Pons (tissue), 1 donor: ENCODE data around the gene C10orf90.
A peak's percentile ranks its signal among the peaks of the same experiment; 100 is the strongest.

Experiments
- DNase-seq: peaks from one replicate; pipeline ENCODE4 v3.0.0-alpha.2; 2016; ENCODE audit warnings: low spot score

Gene C10orf90

DNA sequence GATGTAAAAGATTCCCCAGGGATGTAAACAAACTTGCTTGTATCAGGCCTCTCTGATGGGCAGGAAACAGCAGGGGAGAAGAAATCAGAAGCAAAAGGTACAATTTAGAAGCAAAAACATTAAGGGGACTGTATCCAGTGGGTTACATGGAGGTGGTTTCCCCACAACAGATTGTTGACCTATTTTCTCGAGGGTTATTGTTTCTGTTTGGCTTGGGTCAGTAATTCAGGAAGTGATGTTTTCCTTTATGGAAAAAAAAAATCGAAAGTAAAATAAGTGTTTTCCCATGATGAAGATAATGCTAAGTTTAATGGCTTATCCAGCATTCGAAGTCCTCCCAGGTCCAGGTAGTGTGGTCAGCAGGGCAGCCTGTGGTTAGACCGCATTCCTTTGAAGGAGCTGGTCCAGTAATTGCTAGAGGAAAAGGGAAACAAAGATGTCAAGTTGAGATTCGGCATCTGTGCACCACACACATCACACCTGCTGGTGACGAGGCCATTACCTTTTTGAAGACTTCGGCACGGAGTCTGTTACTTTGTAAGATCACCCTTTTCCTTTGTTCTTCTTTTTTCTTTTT is 244.9 kb downstream of the C10orf90 start:
- DNase-seq = no peak

DNA sequence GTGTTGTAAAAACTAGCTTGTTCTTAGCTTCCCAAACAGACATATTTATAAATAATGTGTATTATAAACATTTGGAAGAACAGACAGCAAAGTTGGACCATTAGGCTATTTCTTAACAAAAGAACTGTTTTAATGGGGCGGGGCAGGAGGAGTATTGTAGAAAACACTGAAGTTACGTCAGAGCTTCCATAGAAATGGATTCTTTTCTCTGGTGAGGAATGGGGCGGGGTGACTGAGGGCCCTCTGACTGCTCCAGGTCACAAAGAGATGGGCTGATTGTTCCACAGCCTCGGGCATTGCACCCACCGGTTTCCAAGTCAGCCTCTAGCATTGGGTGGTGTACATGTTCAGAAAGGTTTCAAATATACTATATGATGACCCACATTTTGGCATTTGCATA is 245.5 kb downstream of the C10orf90 start:
- no peak for DNase-seq

DNA sequence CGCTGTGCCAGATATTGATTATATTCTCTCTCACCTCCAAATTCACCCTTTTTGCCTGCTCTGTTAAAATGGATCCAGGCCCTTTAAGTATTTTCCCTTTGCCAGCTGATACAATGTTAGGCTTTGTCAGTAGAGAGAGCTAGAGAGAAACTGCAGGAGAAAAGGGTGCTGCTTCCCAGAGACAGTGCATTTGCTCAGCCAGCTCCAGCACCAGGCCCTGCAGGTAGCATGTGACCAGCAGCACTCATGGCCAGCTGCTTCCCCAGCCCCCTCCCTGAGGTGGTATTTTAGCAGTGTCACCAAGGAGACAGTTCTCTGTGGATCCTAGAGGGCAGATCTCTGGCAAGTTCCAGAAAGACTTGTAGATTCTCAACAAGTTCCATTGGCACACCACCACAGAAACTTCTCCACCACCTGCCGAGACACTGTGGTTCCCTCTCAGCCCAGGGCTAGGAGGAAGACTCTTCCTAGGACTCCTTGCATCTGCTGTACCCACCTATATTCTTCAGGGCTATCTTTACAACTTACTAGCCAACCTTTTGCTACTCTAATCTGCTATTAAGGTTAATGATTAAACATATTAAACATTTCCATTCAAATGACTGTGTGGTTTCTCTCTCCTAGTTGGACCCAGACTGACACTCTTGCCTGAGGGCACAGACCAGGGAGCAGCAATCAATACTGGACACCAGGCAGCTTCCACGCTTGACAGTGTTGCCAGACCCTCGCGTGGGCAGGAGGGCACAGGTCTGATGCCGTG is 246.6 kb downstream of the C10orf90 start:
- no peak for DNase-seq

DNA sequence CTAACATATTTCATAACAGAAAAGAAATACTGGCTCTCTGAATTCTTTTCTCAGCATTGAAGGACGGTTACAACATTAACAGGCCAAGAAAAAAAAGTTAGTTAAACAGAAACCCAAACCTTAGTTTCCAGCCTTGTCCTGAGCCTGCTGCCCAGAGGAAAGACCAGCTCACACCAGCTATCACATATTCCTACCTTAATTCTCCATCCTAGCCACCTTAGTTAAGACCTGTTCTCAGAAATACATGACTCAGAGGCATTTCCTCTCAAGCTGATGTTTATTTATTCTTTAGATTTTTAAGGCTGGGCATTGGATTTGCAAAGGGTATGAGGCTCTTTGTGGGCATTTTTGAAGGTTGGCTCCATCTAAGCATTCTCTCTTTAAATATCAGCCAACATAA is 247.9 kb downstream of the C10orf90 start:
- no peak for DNase-seq

DNA sequence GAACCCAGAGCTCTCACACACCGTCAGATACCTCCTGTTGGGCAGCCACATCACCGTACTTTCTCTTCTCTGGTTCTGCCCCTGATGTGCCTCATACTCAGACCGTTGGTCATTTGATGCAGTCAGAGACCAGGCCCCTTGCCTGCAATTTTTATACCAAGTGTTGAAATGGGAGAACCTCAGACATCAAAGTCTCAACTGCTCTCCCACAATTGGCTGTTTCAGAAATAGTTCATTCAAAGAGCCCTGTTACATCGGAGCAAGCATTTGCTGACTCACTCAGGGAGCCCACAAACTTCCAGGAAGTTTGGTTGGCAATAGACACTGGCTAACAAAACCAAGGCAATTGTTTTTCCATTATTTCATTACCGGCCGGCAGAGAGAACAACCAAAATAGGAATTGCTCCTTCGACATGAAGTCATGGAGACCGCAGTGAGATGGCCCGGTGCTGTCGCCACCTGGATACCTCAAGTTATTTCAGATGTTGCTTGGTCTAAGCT is 248.7 kb downstream of the C10orf90 start:
- peak; percentile 14 for DNase-seq

DNA sequence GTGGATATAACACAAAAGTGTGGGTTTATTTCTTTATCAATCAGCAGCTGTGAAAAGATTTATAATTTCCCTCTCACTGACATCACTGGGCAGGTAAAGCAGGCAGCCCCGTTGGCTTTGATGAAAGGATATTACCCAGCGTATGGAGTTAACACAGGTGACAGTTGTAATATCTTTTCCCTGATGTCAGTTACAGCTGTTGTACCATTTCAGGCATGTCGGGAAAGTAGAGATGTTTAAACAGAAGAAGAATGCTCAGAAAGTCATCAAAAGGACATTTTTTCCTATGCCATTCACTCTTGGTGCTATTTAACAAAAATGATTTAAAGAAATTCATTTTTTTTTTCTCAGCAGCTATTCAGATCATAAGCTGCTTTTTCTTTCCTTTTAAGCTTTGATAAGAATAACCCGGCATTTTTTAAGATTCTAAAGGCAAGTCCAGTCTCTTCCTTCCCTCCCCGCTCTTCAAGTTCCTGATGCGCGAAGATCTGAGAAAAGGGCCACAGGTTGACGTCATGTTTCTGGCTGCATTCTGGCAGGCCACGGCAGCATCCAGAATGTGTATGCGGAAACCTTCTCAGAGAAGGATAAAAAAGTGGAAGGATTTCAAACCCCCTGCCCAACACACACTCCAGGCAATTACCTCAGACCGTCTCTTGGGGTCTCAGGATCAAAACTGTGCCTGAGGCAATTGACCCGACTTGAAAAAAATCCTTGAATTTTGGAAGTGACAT is 249.8 kb downstream of the C10orf90 start:
- DNase-seq = no peak

DNA sequence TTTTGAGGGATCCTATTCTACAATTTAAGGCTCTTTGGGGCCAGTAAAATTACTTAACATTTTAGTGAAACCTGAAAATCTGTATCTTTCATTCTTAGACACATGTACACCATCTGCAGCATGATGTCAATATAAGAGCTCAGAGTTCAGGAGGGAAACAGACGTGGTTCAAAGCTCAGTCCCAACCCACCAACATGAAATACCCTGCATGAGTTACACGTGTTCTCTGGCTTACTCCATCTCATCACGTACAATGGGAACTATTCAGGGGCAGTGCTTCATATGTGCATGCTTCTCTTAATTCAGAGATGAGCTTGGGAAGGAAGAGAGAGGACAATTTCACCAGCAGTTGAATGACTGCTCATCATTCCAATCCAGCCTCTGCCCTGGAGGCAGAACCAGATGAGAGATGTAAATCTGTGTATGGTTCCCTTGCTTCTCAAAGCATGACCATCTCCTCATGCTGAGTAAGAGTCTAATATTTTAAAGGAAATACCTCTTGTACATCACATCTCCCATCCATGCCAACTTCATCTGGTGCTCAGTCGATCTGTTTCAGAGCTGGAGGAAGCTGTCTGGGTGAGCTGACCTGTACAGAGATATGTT is 253.2 kb downstream of the C10orf90 start:
- DNase-seq = no peak

DNA sequence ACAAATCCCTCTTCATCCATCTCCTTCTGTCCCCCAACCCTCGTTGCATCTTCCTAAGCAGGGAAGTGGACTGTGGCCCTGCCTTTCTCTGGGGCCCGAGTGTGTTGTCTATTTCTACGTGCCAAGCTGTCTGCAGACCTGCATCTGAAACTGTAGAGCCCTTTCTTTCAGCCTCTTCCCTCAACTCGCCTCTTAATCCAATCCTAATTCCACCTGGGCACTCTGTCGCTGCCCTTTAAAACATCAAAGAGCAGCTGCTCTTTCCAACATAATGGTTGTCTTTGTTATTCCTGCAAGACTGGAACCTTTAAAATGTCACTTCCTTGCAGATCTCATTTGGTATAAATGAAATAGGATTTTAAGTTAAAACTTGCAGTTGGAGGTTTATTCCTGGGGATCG is 260.7 kb downstream of the C10orf90 start:
- DNase-seq = no peak

DNA sequence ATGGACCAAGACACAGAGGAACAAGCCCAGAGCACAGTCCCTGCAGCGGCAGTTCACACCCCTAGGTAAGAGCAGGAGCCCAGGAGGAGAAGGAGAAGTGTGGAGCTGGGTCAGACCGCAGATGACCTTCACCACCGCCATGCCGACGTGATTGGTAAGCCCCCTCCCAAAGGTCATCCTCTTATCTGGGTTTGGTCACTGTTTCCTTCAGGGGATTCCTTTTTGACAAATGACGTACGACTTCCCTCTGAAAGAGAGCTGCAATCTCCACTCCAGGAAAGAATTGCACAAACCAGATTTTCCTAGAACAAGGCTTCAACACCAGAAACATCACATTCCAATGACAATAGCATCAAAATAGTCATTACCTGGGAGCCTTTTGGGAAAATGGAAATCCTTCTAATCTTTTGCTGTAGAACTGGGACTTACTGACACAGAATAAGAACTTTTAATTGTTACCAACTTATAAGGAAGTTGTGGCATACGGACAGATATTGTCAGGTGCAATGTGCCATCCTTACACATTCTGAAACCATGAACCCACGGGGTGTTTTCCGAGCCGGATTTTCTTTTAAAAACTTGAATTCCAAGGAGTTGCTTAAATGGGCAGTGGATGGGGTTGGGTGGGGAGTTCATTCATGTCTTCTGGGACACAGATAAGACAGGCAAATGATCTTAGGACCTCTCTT is 261.4 kb downstream of the C10orf90 start:
- DNase-seq = no peak

DNA sequence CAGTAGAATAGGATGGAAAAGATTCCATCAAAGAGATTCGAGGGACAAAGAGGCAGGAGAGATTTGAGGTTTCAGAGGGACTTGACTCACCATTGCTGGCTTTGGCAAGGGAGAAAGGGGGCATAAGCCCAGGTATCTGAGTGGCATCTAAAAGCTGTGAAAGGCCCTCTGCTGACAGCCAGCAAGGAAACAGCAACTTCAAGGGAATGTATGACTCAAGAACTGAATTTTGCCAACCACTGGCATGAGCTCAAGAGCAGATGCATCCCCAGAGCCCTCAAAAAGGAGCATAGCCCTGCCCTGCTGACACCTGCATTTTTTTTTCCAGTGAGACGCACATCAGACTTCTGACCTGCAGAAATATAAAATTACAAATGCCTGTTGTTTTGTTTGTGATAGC is 262.7 kb downstream of the C10orf90 start:
- no peak for DNase-seq

DNA sequence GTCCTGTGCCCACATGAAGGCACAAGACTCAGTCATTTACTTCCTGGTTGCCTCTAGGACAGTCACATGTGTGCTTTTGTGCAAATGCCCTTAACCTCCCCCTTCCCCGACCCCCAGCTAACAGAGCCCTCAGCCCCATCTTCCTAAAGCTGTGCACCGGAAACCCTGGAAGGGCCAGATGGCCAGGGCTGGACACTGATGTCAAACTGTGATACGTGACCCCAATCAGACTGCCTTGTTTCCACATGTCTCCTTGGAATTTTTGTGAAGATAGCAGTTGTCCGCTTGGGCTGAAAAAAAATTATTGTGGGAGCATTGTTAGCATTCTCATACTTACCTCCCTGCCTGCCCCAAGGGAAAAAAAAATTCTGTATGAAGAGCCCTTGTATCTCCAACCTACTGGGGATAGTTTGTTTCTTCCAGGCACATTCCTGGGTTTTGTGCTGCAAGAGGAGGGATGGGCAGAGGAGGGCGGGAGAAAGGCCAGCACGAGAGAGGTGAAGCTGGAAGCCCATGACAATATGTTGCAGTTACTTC is 265.2 kb downstream of the C10orf90 start:
- no peak for DNase-seq

DNA sequence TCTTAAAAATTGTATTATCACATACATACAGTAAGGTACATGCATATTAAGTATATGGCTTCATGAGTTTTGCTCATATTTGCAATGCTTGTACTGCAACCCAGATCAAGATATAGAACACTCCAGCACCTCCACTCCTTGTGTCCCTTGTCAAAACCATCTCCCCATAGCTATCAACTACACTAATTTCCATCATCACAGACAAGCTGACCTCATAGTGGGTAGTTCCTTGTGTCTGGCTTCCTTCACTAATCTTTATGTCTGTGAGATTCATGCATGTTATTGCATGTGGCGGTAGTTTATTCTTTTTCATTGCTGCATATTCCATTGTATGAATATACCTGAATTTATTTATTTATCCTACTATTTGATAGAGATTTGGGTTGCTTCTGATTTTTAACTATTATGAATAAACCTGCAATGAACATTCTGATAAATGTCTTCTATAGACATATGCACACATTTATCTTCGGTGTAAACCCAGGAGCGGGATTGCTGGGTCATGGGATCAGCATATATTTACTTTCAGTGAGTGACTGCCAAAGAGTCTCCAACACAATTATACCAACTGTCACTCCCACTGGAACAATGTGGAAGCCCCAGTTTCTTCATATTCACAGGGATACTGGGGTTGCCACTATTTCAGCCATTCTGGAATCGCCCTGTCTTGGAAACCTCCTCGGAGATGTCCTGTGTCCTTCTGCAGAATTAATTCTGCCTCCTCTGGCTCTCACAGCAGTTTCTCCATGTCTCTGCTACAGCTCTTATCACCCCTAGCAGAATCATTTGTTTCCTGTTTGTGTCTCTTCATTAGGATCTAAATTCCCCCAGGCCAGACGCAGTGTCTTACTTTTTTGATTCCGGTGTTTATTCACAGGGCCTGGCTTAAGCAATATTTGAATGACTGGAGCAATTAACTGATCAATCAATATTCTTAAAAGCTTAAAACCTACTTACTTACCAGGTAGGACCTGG is 267.5 kb downstream of the C10orf90 start:
- DNase-seq = no peak

DNA sequence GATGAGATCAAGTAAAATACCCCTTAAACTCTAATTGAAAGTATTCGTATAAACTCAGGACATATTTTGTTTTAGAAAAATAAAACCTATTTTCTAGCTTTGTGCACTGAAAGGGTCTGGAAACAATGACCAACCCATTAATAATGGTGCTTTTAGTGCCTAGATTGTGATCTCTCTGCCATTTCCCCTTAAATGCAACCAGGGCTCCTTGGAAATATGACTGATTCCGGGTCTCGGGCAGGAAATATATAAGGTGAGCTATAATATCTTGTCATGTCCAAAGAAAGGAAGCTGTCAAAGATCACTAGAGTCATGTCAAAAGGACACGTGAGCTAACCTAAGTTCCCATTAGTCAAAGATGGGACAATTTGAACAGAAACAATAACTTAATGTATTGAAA is 269.9 kb downstream of the C10orf90 start:
- no peak for DNase-seq

DNA sequence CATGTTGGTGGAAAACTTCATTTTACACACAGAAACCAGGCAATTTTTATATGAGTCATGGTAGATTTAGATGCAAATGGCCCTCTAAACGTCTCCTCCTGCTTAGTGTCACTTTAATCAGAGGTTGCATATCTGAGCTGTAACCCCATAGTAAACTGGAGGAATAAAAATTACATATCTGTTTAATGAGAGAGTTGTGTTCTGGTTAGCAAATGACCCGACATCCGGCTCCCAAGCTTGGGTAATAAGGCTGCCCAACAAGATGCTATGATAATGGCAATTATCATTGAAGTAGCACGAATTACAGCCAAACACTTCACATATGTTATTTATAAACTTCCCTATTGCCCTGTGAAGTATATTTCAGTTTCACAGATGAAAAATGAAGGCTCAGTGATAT is 271.6 kb downstream of the C10orf90 start:
- no peak for DNase-seq

DNA sequence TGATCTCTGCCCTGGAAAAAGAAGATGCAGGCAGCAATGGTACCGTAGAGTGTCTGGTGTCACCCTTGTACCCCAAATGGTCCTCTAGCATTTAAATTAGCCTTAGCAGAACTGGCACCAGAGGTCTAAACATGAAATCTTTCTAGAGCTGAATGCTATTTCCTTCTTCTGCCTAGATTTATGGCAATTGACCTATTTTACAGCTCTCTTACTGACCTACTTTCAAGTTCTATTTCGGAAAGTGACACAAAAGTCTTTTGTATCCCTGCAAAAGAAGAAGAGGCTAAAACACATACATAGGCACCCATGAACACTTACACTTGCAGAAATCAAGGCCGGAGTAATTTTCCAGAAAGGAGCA is 272.1 kb downstream of the C10orf90 start:
- DNase-seq = no peak

DNA sequence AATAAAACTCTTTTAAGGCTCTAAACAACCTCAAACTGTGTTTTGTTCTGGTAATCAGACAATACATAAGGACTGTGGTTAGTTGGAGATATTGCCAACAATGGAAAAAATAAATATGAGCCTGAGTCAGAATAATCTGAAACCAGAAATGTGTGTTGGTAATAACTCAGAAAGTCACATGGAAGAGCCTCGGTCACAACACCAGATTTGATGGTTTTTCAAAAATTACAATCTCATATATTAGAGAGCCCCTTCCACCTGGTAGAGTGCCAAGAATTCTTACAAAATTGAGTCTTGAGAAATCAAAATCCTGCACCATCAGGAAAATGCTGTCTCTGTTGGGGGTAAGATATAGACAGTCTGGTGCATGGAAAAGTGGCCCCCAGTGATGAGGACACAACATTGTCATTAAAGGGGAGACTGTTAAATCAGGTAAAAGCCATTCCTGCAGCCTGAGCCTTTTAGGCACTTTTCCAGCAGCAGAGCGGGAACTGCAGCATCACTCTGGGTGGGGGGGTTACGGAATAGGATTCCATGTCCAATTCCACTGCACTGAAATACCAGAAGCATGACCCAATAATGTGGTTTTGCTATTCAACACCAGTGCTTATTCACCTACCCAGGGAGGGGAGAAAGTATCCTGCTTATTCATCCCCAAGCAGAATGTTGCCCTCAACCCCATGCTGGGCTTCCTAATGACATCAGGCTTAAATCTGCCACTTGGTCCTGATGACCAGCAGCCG is 272.7 kb downstream of the C10orf90 start:
- DNase-seq = no peak

DNA sequence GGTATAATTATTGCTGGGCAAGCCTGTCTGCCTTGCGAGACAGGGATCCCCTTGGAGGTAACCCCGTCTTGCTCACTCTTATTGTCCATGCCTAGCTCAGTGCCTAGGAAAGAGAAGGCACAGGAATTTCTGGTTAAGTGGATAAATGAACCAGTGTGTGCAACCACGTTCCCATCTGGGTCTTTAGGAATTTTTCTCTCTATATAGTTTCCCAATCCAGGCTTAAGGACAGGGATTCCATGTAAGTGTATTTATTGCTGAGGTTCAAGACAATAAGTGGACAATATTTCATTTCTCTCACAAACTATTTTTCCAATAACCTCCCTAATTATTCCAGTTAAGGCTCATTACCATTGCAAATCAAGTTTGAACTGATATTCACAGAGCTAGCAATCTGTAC is 273.3 kb downstream of the C10orf90 start:
- DNase-seq = no peak

DNA sequence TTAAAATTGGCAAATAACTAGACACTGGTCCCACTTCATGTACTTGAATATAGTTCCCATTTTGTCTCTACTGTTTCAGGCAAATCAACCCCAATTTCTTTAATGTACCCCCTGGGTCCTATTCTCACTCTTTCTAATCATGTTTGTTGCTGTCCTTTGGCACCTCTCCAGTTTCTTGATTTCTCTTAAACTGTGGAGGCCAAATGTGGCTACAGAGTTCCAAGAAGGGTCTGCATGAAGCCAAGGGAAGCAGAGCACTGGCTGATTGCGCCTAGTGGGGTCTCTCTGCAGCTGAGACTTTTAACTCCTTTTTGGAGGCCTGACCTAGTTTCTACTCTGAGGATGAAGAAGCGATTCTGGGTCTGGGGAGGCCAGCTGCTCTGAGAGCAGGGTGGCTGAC is 275.5 kb downstream of the C10orf90 start:
- DNase-seq = no peak

DNA sequence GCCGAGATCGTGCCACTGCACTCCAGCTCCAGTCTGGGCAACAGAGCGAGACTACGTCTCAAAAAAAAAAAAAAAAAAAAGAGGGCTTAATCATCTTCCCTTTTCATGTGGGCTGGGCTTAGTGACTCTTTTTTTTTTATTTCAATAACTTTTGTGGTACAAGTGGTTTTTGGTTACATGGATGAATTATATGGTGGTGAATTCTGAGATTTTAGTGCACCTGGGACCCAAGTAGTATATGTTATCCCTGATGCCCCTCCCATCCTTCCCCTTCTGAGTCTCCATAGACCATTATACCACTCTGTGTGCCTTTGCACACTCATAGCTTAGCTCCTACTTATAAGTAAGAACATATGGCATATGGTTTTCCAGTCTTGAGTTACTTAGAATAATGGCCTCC is 277.4 kb downstream of the C10orf90 start:
- no peak for DNase-seq

DNA sequence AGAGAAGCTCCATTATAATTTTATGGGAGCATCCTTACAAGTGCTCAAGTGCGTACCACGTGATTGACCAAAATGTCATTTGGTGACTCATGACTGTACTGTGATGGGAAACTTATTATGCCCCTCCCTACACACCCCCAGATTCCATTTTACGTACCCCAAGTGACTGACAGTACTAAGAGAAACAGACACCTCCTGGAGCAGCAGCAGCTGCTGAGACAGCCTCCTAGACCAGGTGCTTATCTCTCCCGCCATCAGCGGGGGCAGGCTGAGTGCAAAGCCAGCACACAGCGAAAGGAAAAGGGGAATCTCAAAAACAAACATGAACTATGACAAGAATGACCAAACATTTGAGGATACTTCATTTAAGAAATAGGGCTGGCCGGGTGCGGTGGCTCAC is 278.0 kb downstream of the C10orf90 start:
- DNase-seq = no peak
